SK-N-SH (cell line): ENCODE data around the gene TLN1. TPM values are rescaled to one million over a fixed set of nuclear protein-coding genes. Genes with fewer than 3 reads are reported as not detected.

ENCODE experiments used
- CTCF ChIA-PET: fragments of 300-600, 350-600 bp; formaldehyde crosslinking; extraction: SDS; loops from one replicate; lab custom pipeline; 2021; lab: Yijun Ruan, JAX
- POLR2A ChIA-PET: fragments of 350-600 bp; sonication (Branson Sonifier 250); formaldehyde crosslinking; extraction: SDS; loops from one replicate; lab custom pipeline; 2020; ENCODE audit warnings: antibody characterized with exemption, inconsistent platforms; lab: Yijun Ruan, JAX
- DNase-seq: peaks from one replicate; pipeline ENCODE4 v3.0.0; 2012
- H2AFZ ChIP-seq: fragments of 200-600 bp; sonication (generic); 2 replicates; pipeline ENCODE4 v1.8.1; 2016; ENCODE audit warnings: antibody characterized with exemption, mild to moderate bottlenecking, low read depth
- H3F3A ChIP-seq: fragments of 200-600 bp; sonication (generic); replicated peaks from 2 replicates; pipeline ENCODE3; 2016; ENCODE audit warnings: antibody characterized with exemption, mild to moderate bottlenecking; ENCODE audit not compliant: insufficient read depth
- H3K27ac ChIP-seq, 2 experiments: fragments of 200-500 bp in 1 of 2; fragments of 200-600 bp in 1 of 2; sonication (Bioruptor generic) in 1 of 2; sonication (generic), shearing (Covaris generic) in 1 of 2; 2 replicates each; pipeline versions ENCODE4 v1.5.1 to v1.6.1; 2014 to 2016; ENCODE audit warnings: low read depth in 2 of 2, inconsistent platforms in 1 of 2, low read length in 1 of 2, mild to moderate bottlenecking in 1 of 2, mixed read lengths in 1 of 2
- H3K27me3 ChIP-seq: fragments of 200-600 bp; sonication (generic), shearing (Covaris generic); 2 replicates; pipeline ENCODE4 v1.6.1; 2016; ENCODE audit warnings: mixed run types; ENCODE audit not compliant: insufficient read depth
- H3K36me3 ChIP-seq, 2 experiments: fragments of 200-500 bp in 1 of 2; fragments of 200-600 bp in 1 of 2; sonication (Bioruptor generic) in 1 of 2; sonication (generic) in 1 of 2; replicated peaks in 1 of 2; 2 replicates each; pipeline versions ENCODE3 to v1.5.1; 2014 to 2016; ENCODE audit warnings: low read length in 1 of 2, mild to moderate bottlenecking in 1 of 2; ENCODE audit not compliant: insufficient read depth in 2 of 2, control insufficient read depth in 1 of 2
- H3K4me1 ChIP-seq, 2 experiments: fragments of 200-500 bp in 1 of 2; fragments of 200-600 bp in 1 of 2; sonication (Bioruptor generic) in 1 of 2; sonication (generic), shearing (Covaris generic) in 1 of 2; 2 replicates each; pipeline versions ENCODE4 v1.5.1 to v1.6.1; 2014 to 2016; ENCODE audit warnings: low read depth in 1 of 2, low read length in 1 of 2, mixed run types in 1 of 2; ENCODE audit not compliant: insufficient read depth in 2 of 2, control insufficient read depth in 1 of 2
- H3K4me2 ChIP-seq: fragments of 200-600 bp; sonication (generic), shearing (Covaris generic); 2 replicates; pipeline ENCODE4 v1.6.1; 2017; ENCODE audit warnings: mixed run types
- H3K4me3 ChIP-seq, 2 experiments: fragments of 200-500 bp in 1 of 2; fragments of 200-600 bp in 1 of 2; sonication (Bioruptor generic) in 1 of 2; sonication (generic), shearing (Covaris generic) in 1 of 2; 2 replicates each; pipeline versions ENCODE4 v1.5.1 to v1.8.1; 2014 to 2016; ENCODE audit warnings: low read depth in 2 of 2, inconsistent platforms in 1 of 2, low read length in 1 of 2, mild to moderate bottlenecking in 1 of 2, mixed read lengths in 1 of 2, moderate library complexity in 1 of 2
- H3K79me2 ChIP-seq: fragments of 200-600 bp; sonication (generic); 2 replicates; pipeline ENCODE4 v1.8.1; 2017; ENCODE audit warnings: mild to moderate bottlenecking; ENCODE audit not compliant: insufficient read depth
- H3K9ac ChIP-seq: fragments of 200-600 bp; sonication (generic); 2 replicates; pipeline ENCODE4 v1.6.1; 2017; ENCODE audit warnings: mixed run types
- H3K9me2 ChIP-seq: fragments of 200-600 bp; sonication (generic); 2 replicates; pipeline ENCODE4 v1.6.1; 2017; ENCODE audit warnings: mixed run types
- H3K9me3 ChIP-seq: fragments of 200-600 bp; sonication (generic); 2 replicates; pipeline ENCODE4 v1.6.1; 2017; ENCODE audit warnings: mixed run types, mild to moderate bottlenecking, moderate library complexity
- H4K20me1 ChIP-seq: fragments of 200-600 bp; sonication (generic); 2 replicates; pipeline ENCODE4 v1.6.1; 2017; ENCODE audit warnings: mild to moderate bottlenecking, mixed run types; ENCODE audit not compliant: insufficient read depth
- CHD2 ChIP-seq: fragments of 150-350 bp; IDR thresholded peaks from 2 replicates; pipeline ENCODE4 v1.6.1; 2018; ENCODE audit warnings: low read length; ENCODE audit not compliant: partially characterized antibody
- CTCF ChIP-seq: fragments of 200-600 bp; sonication (generic); IDR thresholded peaks from 2 replicates; pipeline ENCODE4 v1.6.1; 2017; ENCODE audit warnings: antibody characterized with exemption, mild to moderate bottlenecking, moderate library complexity
- ELF1 ChIP-seq: IDR thresholded peaks from 2 replicates; pipeline ENCODE4 v1.4.0; 2012
- EP300 ChIP-seq, 2 experiments: IDR thresholded peaks; 2 replicates each; pipeline versions ENCODE4 v1.4.0 to v1.6.1; 2012; ENCODE audit warnings: borderline replicate concordance in 1 of 2, low read depth in 1 of 2, low read length in 1 of 2
- EZH2phosphoT487 ChIP-seq: fragments of 200-600 bp; sonication (generic); IDR thresholded peaks from 2 replicates; pipeline ENCODE4 v1.6.1; 2017; ENCODE audit warnings: low read depth, mixed run types, mild to moderate bottlenecking, antibody characterized with exemption, moderate library complexity, borderline replicate concordance
- FOXJ3 ChIP-seq: sonication (generic); formaldehyde crosslinking; IDR thresholded peaks from 2 replicates; pipeline ENCODE4 v1.5.1; 2020; ENCODE audit warnings: mild to moderate bottlenecking, missing genetic modification reagents
- FOXM1 ChIP-seq: IDR thresholded peaks from 2 replicates; pipeline ENCODE4 v1.4.0; 2012; ENCODE audit warnings: low read depth, mild to moderate bottlenecking
- GABPA ChIP-seq: IDR thresholded peaks from 2 replicates; pipeline ENCODE4 v1.4.0; 2012; ENCODE audit warnings: low read depth, mild to moderate bottlenecking
- IRF3 ChIP-seq: fragments of 150-350 bp; IDR thresholded peaks from 2 replicates; pipeline ENCODE4 v1.6.1; 2016; ENCODE audit warnings: mild to moderate bottlenecking, low read depth, low read length
- MAX ChIP-seq: IDR thresholded peaks from 2 replicates; pipeline ENCODE4 v1.4.0; 2012; ENCODE audit warnings: low read depth
- MEF2A ChIP-seq: IDR thresholded peaks from 2 replicates; pipeline ENCODE4 v1.4.0; 2012; ENCODE audit warnings: low read depth, borderline replicate concordance
- NRF1 ChIP-seq: IDR thresholded peaks from 2 replicates; pipeline ENCODE4 v1.6.1; 2012; ENCODE audit warnings: low read depth, mild to moderate bottlenecking, low read length
- PBX3 ChIP-seq: IDR thresholded peaks from 2 replicates; pipeline ENCODE4; 2012
- POLR2AphosphoS5 ChIP-seq: IDR thresholded peaks from 2 replicates; pipeline ENCODE4 v1.6.1; 2012; ENCODE audit warnings: low read depth, low read length
- TAF1 ChIP-seq: IDR thresholded peaks from 2 replicates; pipeline ENCODE4 v1.6.1; 2012; ENCODE audit warnings: low read depth, mild to moderate bottlenecking, low read length, moderate library complexity, borderline replicate concordance
- USF2 ChIP-seq: fragments of 150-350 bp; IDR thresholded peaks from 2 replicates; pipeline ENCODE4 v1.6.1; 2017; ENCODE audit warnings: antibody characterized with exemption, low read length, low read depth, borderline replicate concordance
- ZBTB33 ChIP-seq: IDR thresholded peaks from 2 replicates; pipeline ENCODE4 v1.4.0; 2012; ENCODE audit warnings: low read depth, borderline replicate concordance
- WGBS: methylation state at CpG from one replicate; pipeline ENCODE4 v1.1.6; 2017; ENCODE audit warnings: low lambda C conversion rate; 5-methylcytosine and 5-hydroxymethylcytosine counted together
- polyA plus RNA-seq, 3 experiments: library from polyadenylated mRNA; depleted of rRNA; stranded (reverse); fragments of >200 nt; gene quantifications; 2 replicates each; pipeline ENCODE4 v1.2.3, GENCODE V29; 2012

The TLN1 gene
- polyA plus RNA-seq, 1 of the 3 experiments (the other 2 are of a cell fraction), result 115 TPM

- H3K4me1 ChIP-seq, result peaks cover 9 to 17% of the 10 kb centered on the region in 2 experiments; a peak in 3 of 4 replicates
- TF ChIP-seq IRF3, result no peak
Measured at GRCh38 chr9:35760651-35761050, 28.7 kb upstream of the TLN1 start.

GRCh38 chr9:35759795-35760194 is 27.8 kb upstream of the TLN1 start:
- WGBS, result 89% methylated on average over 4 of the region's 4 CpGs

More at GRCh38 chr9:35760651-35761050, 28.7 kb upstream of the TLN1 start:
- CTCF ChIA-PET, result interaction anchor here (0.6 to 1.8 kb wide), 9 partner anchors 11 to 285 kb away, joined by 3 to 7 read pairs (median 4); no protein-coding TSS in a partner anchor
- Histone ChIP-seq H3K9me3 (no peaks in the 10 kb centered on the region), H3K27me3 (no peaks in the 10 kb centered on the region), H3F3A (peaks cover 14% of the 10 kb centered on the region), H2AFZ (no peak overlapping the region), H3K4me3 (no peak overlapping the region), H3K36me3 (peaks cover 0 to 4% of the 10 kb centered on the region in 2 experiments), H3K79me2 (no peaks in the 10 kb centered on the region), H3K4me2 (peak overlapping the region; percentile 20; the same call in 1 of the 2 replicates), H4K20me1 (no peaks in the 10 kb centered on the region), H3K9me2 (no peaks in the 10 kb centered on the region), H3K9ac (no peak overlapping the region; the same call in 1 of the 2 replicates), H3K27ac (peak overlapping the region in 1 of 2 experiments; percentile 51; a peak in 2 of 4 replicates)
- no peak for DNase-seq
- 80% methylated on average over 2 of the region's 2 CpGs for WGBS
- POLR2A ChIA-PET, result no interaction called here

More at GRCh38 chr9:35759795-35760194, 27.8 kb upstream of the TLN1 start:
- Histone ChIP-seq H3K9me3 (no peaks in the 10 kb centered on the region), H3K79me2 (no peaks in the 10 kb centered on the region), H2AFZ (no peak overlapping the region), H3K4me2 (no peak overlapping the region), H3K9ac (no peak overlapping the region), H3K4me3 (no peak overlapping the region), H3K27me3 (no peaks in the 10 kb centered on the region), H3K9me2 (no peaks in the 10 kb centered on the region), H3K4me1 (peaks cover 9 to 17% of the 10 kb centered on the region in 2 experiments; a peak in 3 of 4 replicates), H3K36me3 (peaks cover 0 to 10% of the 10 kb centered on the region in 2 experiments), H3K27ac (no peak overlapping the region), H3F3A (peaks cover 14% of the 10 kb centered on the region), H4K20me1 (no peaks in the 10 kb centered on the region)
- ChIA-PET POLR2A (no interaction called here), CTCF (interaction anchor here (0.7 to 1.6 kb wide), 2 partner anchors 12 to 30 kb away, joined by 4 read pairs; no protein-coding TSS in a partner anchor)
- no peak for DNase-seq
- TF ChIP-seq PBX3 (no peak), TAF1 (no peak), FOXJ3 (CRISPR knock-in tag) (no peak), MEF2A (no peak), IRF3 (no peak), POLR2AphosphoS5 (no peak), EZH2phosphoT487 (no peak), CHD2 (no peak), FOXM1 (no peak), ZBTB33 (no peak), EP300 (IDR thresholded peaks at IDR 0.05; ENCODE audit: borderline replicate concordance in 1 of 2, low read depth in 1 of 2, low read length in 1 of 2) (no peak), MAX (no peak), GABPA (no peak), NRF1 (no peak), USF2 (no peak), CTCF (no peak), ELF1 (no peak)
